ENCODE results near the gene ATG101. TPM values are rescaled to one million over a fixed set of nuclear protein-coding genes. Genes with fewer than 3 reads are reported as not detected.

Gene ATG101
- total RNA-seq, 2 donors from 2014 or later: 26.8 to 36.9 TPM

DNA sequence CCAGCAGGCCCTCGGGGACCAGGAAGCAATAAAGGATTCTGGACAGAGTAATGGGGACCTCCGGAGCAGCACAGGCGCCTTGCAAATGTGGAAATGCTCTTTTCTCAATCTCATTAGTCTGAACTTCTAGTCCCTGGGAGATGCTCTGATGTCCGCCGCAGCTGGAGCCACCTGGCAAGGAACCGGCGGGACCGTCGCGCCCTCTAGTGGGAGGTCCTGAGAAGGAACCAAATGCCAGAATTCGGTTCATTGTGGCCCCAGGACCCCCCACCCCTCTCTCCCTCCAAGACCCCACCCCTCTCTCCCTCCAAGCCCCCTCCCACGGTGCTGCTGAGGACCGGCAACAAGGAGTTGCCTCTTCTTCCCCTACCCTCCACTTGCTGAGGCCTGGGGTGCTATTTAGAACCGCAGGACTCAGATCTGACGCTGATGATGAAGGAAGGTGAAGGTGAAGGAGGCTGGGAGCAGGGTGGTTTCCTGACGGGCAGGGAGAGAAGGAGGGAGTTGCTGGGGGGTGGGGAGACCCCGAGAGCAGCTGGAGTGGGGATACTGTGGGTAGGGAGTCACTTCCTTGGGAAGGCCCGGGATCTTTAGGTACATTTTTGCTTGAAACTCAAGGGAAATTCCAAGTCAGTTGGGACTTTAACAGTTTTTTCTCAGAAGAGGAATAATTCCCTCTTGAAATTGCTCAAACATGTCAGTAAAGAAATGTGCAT is 52.2 kb downstream of the ATG101 start:
- Histone ChIP-seq H3K4me1 (peaks cover 0 to 35% of the 10 kb centered on the region in 2 donors), H3K4me3 (no peak overlapping the region), H3K9me3 (no peaks in the 10 kb centered on the region), H3K27ac (no peak overlapping the region), H3K27me3 (no peaks in the 10 kb centered on the region), H3K36me3 (no peaks in the 10 kb centered on the region)
- TF ChIP-seq, protein P1, sequence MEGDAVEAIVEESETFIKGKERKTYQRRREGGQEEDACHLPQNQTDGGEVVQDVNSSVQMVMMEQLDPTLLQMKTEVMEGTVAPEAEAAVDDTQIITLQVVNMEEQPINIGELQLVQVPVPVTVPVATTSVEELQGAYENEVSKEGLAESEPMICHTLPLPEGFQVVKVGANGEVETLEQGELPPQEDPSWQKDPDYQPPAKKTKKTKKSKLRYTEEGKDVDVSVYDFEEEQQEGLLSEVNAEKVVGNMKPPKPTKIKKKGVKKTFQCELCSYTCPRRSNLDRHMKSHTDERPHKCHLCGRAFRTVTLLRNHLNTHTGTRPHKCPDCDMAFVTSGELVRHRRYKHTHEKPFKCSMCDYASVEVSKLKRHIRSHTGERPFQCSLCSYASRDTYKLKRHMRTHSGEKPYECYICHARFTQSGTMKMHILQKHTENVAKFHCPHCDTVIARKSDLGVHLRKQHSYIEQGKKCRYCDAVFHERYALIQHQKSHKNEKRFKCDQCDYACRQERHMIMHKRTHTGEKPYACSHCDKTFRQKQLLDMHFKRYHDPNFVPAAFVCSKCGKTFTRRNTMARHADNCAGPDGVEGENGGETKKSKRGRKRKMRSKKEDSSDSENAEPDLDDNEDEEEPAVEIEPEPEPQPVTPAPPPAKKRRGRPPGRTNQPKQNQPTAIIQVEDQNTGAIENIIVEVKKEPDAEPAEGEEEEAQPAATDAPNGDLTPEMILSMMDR (IDR thresholded peaks at IDR 0.05): peak; percentile 69 to 85
- no peak for DNase-seq (ENCODE audit: low spot score)

DNA sequence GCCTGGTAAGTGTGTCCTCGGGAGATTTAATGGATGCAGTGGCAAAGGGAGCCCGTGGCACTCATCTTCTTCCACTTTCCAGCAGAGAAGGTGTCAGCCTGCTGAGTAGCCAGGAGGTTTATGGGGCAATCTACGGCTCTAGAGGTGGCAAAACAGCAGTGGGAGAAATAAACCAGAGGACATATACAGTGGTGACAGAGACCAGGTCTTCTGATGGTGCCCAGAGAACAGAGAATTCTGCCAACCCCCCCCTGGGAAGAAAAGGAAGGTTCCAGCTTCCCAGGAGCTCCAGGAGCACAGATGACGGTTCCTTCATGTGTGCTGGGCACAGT is 52.7 kb downstream of the ATG101 start:
- Histone ChIP-seq H3K4me3 (no peak overlapping the region), H3K4me1 (peaks cover 0 to 40% of the 10 kb centered on the region in 2 donors), H3K27ac (no peak overlapping the region), H3K36me3 (no peaks in the 10 kb centered on the region), H3K9me3 (no peaks in the 10 kb centered on the region), H3K27me3 (no peaks in the 10 kb centered on the region)
- TF ChIP-seq, protein P1 (IDR thresholded peaks at IDR 0.05): no peak
- no peak for DNase-seq (ENCODE audit: low spot score)

DNA sequence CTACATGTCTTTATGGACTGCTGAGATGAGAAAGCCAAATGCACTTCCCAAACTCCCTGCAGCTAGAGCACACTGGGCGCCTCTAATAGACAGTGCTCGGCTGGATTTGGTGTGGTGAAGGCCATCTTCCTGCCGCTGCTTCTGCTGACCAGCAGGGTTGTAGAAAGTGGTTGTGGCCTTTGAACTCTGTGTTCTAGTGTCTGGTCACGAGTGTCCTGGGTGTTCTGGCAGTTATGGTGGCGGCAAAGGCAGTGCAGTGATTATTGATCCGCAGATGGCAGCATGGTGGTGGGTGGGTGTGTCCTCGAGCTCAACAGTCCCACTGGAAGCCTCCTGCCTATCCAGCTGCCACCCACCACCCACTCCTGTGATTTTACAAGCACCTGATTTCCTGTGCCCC is 53.1 kb downstream of the ATG101 start:
- DNase-seq (ENCODE audit: low spot score): no peak
- TF ChIP-seq, protein P1 (IDR thresholded peaks at IDR 0.05): no peak
- Histone ChIP-seq H3K27me3 (no peaks in the 10 kb centered on the region), H3K4me1 (peaks cover 0 to 44% of the 10 kb centered on the region in 2 donors), H3K9me3 (no peaks in the 10 kb centered on the region), H3K4me3 (no peak overlapping the region), H3K27ac (no peak overlapping the region), H3K36me3 (no peaks in the 10 kb centered on the region)

DNA sequence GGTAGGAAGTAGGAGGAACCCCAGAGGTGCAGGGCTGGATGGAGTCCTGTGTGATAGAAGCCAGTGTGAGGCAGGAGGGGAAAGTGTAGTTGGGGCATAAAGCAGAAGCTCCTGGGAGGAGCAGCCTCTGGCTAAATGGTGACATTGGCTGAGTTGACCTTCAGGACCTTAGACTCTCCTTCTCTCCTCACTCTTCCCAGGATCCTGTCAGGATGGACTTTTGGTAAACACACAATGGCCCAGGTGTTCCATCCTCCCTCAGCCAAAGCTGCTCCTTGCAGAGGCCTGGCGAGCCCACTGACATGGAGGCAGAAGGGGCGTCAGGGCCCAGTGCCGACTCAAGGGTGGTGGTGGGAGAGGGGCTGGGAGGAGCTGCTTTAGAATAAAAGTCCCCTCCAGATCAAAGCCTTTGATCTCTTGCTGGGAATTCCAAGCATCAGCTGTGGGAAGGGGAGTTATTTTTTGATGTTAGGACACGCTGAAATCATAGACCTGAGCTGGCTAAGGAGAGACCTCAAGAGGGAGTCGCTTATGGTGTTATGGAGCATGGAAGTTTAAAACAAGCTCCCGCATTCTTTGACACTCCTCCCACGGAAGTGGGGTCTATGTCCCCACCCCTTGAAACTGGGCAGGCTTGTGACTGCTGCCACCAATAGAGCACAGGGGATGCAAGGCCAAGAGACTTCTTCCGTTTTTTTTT is 53.9 kb downstream of the ATG101 start:
- no peak overlapping the region for H3K4me3 ChIP-seq
- TF ChIP-seq, protein P1 (IDR thresholded peaks at IDR 0.05): no peak
- no peaks in the 10 kb centered on the region for H3K27me3 ChIP-seq

DNA sequence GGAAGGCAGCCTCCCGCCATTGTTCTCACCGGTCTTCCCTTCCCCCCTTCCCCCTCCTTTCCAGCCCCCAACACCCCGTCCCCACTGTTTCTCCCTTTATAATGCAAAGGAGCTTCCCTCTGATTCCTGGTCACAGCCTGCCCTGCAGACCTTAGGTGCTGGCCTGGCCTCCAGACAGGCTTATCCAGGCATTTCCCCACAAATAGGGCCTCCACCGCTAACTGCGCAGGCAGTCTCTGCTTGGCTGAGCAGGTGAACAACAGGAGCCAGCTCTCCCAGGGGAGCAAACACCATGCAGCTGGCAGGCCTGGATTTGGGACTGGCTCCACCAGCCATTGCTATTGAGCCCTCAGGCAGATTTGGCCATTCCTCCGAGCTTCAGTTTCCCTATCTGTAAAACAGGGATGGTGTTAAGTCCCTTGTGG is 55.7 kb downstream of the ATG101 start:
- TF ChIP-seq, protein P1 (IDR thresholded peaks at IDR 0.05): no peak
- Histone ChIP-seq H3K27me3 (no peaks in the 10 kb centered on the region), H3K4me1 (peaks cover 0 to 36% of the 10 kb centered on the region in 2 donors), H3K9me3 (no peaks in the 10 kb centered on the region), H3K4me3 (no peak overlapping the region), H3K36me3 (no peaks in the 10 kb centered on the region), H3K27ac (peak overlapping the region; percentile 69 to 75)
- peak; percentile 55 for DNase-seq (ENCODE audit: low spot score)

More for the DNA sequence above, 53.9 kb downstream of the ATG101 start:
- no peaks in the 10 kb centered on the region for H3K36me3 ChIP-seq
- no peak overlapping the region for H3K27ac ChIP-seq
- DNase-seq (ENCODE audit: low spot score): peak; percentile 30
- H3K9me3 ChIP-seq: no peaks in the 10 kb centered on the region
- peaks cover 0 to 45% of the 10 kb centered on the region in 2 donors for H3K4me1 ChIP-seq
